ENCODE data around the gene BANF1. TPM values are rescaled to one million over a fixed set of nuclear protein-coding genes. Genes with fewer than 3 reads are reported as not detected.

The BANF1 gene
- polyA plus RNA-seq, 4 donors = 256 to 283 (median 266) TPM

Other genes starting within 250 kb of the BANF1 start
- 1 to 10 TPM; 2.7 to 9.7 (median 6.0) TPM for gene AP5B1, start 221.5 kb upstream of the BANF1 start, polyA plus RNA-seq (ENCODE audit: insufficient read length in 4 of 4)
- gene OVOL1, start 215.4 kb upstream of the BANF1 start, polyA plus RNA-seq (ENCODE audit: insufficient read length in 4 of 4) = 10 to 100 TPM in 2 of 4 donors, 1 to 10 TPM in 1, under 1 TPM in 1; 0.23 to 15.9 (median 9.9) TPM
- 1 to 10 TPM; 2.0 to 4.1 (median 2.9) TPM for gene SNX32, start 168.5 kb upstream of the BANF1 start, polyA plus RNA-seq (ENCODE audit: insufficient read length in 4 of 4)
- 100 to 1,000 TPM; 672 to 810 (median 730) TPM for gene CFL1, start 144.3 kb upstream of the BANF1 start, polyA plus RNA-seq (ENCODE audit: insufficient read length in 4 of 4)
- gene MUS81, start 142.1 kb upstream of the BANF1 start, polyA plus RNA-seq (ENCODE audit: insufficient read length in 4 of 4) = 10 to 100 TPM; 40.5 to 64.2 (median 48.2) TPM
- gene EFEMP2, start 129.7 kb upstream of the BANF1 start, polyA plus RNA-seq (ENCODE audit: insufficient read length in 4 of 4) = 100 to 1,000 TPM; 102 to 212 (median 121) TPM
- gene CTSW, start 122.7 kb upstream of the BANF1 start, polyA plus RNA-seq (ENCODE audit: insufficient read length in 4 of 4) = 1 to 10 TPM in 2 of 4 donors, under 1 TPM in 2; 0.92 to 1.4 (median 1.1) TPM
- 10 to 100 TPM; 65.4 to 95.5 (median 90.1) TPM for gene FIBP, start 114.0 kb upstream of the BANF1 start, polyA plus RNA-seq (ENCODE audit: insufficient read length in 4 of 4)
- 10 to 100 TPM in 2 of 4 donors, 1 to 10 TPM in 2; 4.8 to 15.0 (median 9.7) TPM for gene CCDC85B, start 111.8 kb upstream of the BANF1 start, polyA plus RNA-seq (ENCODE audit: insufficient read length in 4 of 4)
- gene FOSL1, start 102.1 kb upstream of the BANF1 start, polyA plus RNA-seq (ENCODE audit: insufficient read length in 4 of 4) = under 1 TPM in 2 of 4 donors, not detected in 2; 0.23 to 0.30 TPM
- 10 to 100 TPM; 36.8 to 50.2 (median 38.8) TPM for gene C11orf68, start 83.4 kb upstream of the BANF1 start, polyA plus RNA-seq (ENCODE audit: insufficient read length in 4 of 4)
- gene DRAP1, start 83.1 kb upstream of the BANF1 start, polyA plus RNA-seq (ENCODE audit: insufficient read length in 4 of 4) = 100 to 1,000 TPM in 1 of 4 donors, 10 to 100 TPM in 3; 73.8 to 106 (median 81.9) TPM
- gene TSGA10IP, start 57.0 kb upstream of the BANF1 start, polyA plus RNA-seq (ENCODE audit: insufficient read length in 4 of 4) = not detected
- gene SART1, start 40.8 kb upstream of the BANF1 start, polyA plus RNA-seq (ENCODE audit: insufficient read length in 4 of 4) = 10 to 100 TPM; 41.9 to 57.8 (median 47.7) TPM
- 10 to 100 TPM; 18.6 to 31.6 (median 27.8) TPM for gene EIF1AD, start 346 bp upstream of the BANF1 start, polyA plus RNA-seq (ENCODE audit: insufficient read length in 4 of 4)
- not detected for gene CST6, start 9.5 kb downstream of the BANF1 start, polyA plus RNA-seq (ENCODE audit: insufficient read length in 4 of 4)
- gene CATSPER1, start 24.0 kb downstream of the BANF1 start, polyA plus RNA-seq (ENCODE audit: insufficient read length in 4 of 4) = not detected
- 1 to 10 TPM; 3.5 to 7.1 (median 4.3) TPM for gene GAL3ST3, start 46.7 kb downstream of the BANF1 start, polyA plus RNA-seq (ENCODE audit: insufficient read length in 4 of 4)
- 100 to 1,000 TPM; 185 to 261 (median 236) TPM for gene SF3B2, start 49.9 kb downstream of the BANF1 start, polyA plus RNA-seq (ENCODE audit: insufficient read length in 4 of 4)
- gene PACS1, start 67.8 kb downstream of the BANF1 start, polyA plus RNA-seq (ENCODE audit: insufficient read length in 4 of 4) = 10 to 100 TPM; 43.6 to 60.4 (median 49.3) TPM

All from left renal pelvis (tissue), 4 donors.